Heart right ventricle (tissue), 16 donors: ENCODE measurements around the gene COX15. TPM values are rescaled to one million over a fixed set of nuclear protein-coding genes. Genes with fewer than 3 reads are reported as not detected.
A peak's percentile ranks its signal among the peaks of the same experiment; 100 is the strongest.
"Not testable (repeated sequence)": the region's sequence is repeated elsewhere in the genome, so short reads cannot be mapped to it uniquely, and the experiment has no call there.

Source experiments
- ATAC-seq, 8 donors: fragments of 200-7000 bp; cut with Tn5 transposase; one replicate each; pipeline ENCODE4 v1.9.1; 2020; ENCODE audit warnings: mild to moderate bottlenecking in 8 of 8, moderate library complexity in 8 of 8, moderate number of reproducible peaks in 1 of 8
- DNase-seq, 2 donors: peaks; one replicate each; pipeline ENCODE4 v3.0.0-alpha.2; 2020
- H3K27ac ChIP-seq, 10 donors: fragments of 200-600 bp; sonication (generic) in 2 of 10; one replicate each; pipeline versions ENCODE4 v1.5.0 to v1.8.0; 2020 to 2022; ENCODE audit warnings: mild to moderate bottlenecking in 3 of 10
- H3K27me3 ChIP-seq, 7 donors: fragments of 200-600 bp; one replicate each; pipeline ENCODE4 v1.8.0; 2021 to 2022; ENCODE audit warnings: mild to moderate bottlenecking in 2 of 7
- H3K36me3 ChIP-seq, 9 donors: fragments of 200-600 bp; sonication (generic) in 1 of 9; one replicate each; pipeline versions ENCODE4 v1.5.0 to v1.8.0; 2020 to 2022; ENCODE audit warnings: mild to moderate bottlenecking in 2 of 9
- H3K4me1 ChIP-seq, 9 donors: fragments of 200-600 bp; sonication (generic) in 1 of 9; one replicate each; pipeline versions ENCODE4 v1.5.0 to v1.8.0; 2020 to 2022; ENCODE audit warnings: mild to moderate bottlenecking in 4 of 9
- H3K4me3 ChIP-seq, 10 donors: fragments of 200-600 bp; sonication (generic) in 2 of 10; one replicate each; pipeline versions ENCODE4 v1.5.0 to v1.8.0; 2020 to 2022; ENCODE audit warnings: mild to moderate bottlenecking in 7 of 10, moderate library complexity in 2 of 10
- H3K9me3 ChIP-seq, 11 donors: fragments of 200-600 bp in 10 of 11; sonication (generic) in 2 of 11; one replicate each; pipeline versions ENCODE4 v1.5.0 to v1.8.0; 2013 to 2022; ENCODE audit warnings: mild to moderate bottlenecking in 2 of 11, control low read depth in 1 of 11, moderate library complexity in 1 of 11
- WGBS, 2 donors: extraction: QIAGEN DNeasy Blood & Tissue Kit; methylation state at CpG; one replicate each; pipeline ENCODE4 v1.1.7; 2013; ENCODE audit warnings: inconsistent platforms in 1 of 2; 5-methylcytosine and 5-hydroxymethylcytosine counted together
- intact Hi-C, 10 donors: fragments of 100-400 bp; cut with DNase I; formaldehyde crosslinking; loops; one replicate each; pipeline versions ENCODE4 v1.11.1 to v1.14.2; 2022
- polyA plus RNA-seq, 2 donors: library from polyadenylated mRNA; stranded (reverse); fragments of 200-250 nt; gene quantifications; one replicate each; pipeline ENCODE4 v1.2.3, GENCODE V29; 2013
- total RNA-seq, 10 donors: library from RNA; stranded (reverse); fragmentation: NEBNext Ultra II Directional in 3 of 10; extraction: Animal tissue kit (Norgen Biotek cat#: 25700) in 3 of 10; gene quantifications; one replicate each; pipeline versions ENCODE4 v1.2.1 to v1.2.4, GENCODE V29; 2021 to 2023
- TF ChIP-seq, protein P1 (sequence below), 9 donors: fragments of 200-600 bp; sonication (generic) in 2 of 9; IDR thresholded peaks; one replicate each; pipeline versions ENCODE4 v1.5.0 to v1.8.0; 2021 to 2022; ENCODE audit warnings: antibody characterized with exemption in 9 of 9, mild to moderate bottlenecking in 5 of 9, moderate library complexity in 1 of 9
- donor health status: Arrhythmogenic right ventricular cardiomyopathy.
- donor health status: ischemic (EF 13 %, LVEDD 7.1; RV severe dilation, severe dysfunction).
- donor health status: healthy with polysubstance abuse.
- donor health status: DM: no; HTN: yes; CAD: no.
- donor health status: DM: no; HTN: no; CAD: no.
- donor health status: ischemic (EF 25% LVEDD 6.9; RV normal size, moderate dysfunction).
- donor health status: ischemic (EF 25% LVEDD 5.7; RV mildly dilated, moderate dysfunction).
- donor health status: healthy.
- donor health status: DM: yes; HTN: yes; CAD: no.
- donor health status: Ischemic cardiomyopathy.
- donor health status: ischemic (EF 35%, LVEDD 5.7; RV mildly dilated, moderate dysfunction).
- donor health status: nonischemic (EF 11% LVEDD 7.7; RV severe dilation, severe dysfunction).
- donor health status: DM: yes; HTN: yes; CAD: no.
- donor health status: PGD.
- donor health status: ischemic (EF 29% LVEDD 5.4; RV normal size, mild dysfunction).
- donor health status: nonischemic (EF 23%, LVEDD 6.1; RV moderate dilation, normal function).

Gene COX15
- total and polyA plus RNA-seq, 12 donors = 12.5 to 47.2 (median 38.1) TPM

DNA sequence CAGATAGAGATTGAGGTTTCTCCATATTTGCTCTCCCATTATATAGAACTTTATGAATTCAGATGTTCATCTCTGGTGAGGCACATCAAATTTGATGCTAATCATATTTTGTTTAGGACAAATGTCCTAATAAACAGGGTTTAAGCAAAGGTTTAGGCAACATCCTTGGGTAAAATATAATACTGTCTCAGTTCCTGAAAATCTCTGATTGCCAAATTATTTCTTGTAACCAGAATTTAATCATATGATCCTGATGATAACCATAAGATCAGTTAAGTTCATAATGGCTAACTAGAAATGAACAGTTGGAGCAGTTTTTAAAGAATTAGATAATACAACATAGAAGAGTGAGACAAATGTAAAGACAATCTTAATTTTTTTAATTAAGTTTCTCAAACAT, 18.7 kb upstream of the COX15 start:
- Histone ChIP-seq H3K9me3 (no peaks in the 10 kb centered on the region), H3K27me3 (no peaks in the 10 kb centered on the region), H3K36me3 (peaks cover 0 to 100% (median 59%) of the 10 kb centered on the region in 9 donors), H3K27ac (no peak overlapping the region), H3K4me3 (no peak overlapping the region), H3K4me1 (peaks cover 0 to 13% (median 0%) of the 10 kb centered on the region in 9 donors)
- no peak for ATAC-seq
- no peak for DNase-seq
- TF ChIP-seq, protein P1, sequence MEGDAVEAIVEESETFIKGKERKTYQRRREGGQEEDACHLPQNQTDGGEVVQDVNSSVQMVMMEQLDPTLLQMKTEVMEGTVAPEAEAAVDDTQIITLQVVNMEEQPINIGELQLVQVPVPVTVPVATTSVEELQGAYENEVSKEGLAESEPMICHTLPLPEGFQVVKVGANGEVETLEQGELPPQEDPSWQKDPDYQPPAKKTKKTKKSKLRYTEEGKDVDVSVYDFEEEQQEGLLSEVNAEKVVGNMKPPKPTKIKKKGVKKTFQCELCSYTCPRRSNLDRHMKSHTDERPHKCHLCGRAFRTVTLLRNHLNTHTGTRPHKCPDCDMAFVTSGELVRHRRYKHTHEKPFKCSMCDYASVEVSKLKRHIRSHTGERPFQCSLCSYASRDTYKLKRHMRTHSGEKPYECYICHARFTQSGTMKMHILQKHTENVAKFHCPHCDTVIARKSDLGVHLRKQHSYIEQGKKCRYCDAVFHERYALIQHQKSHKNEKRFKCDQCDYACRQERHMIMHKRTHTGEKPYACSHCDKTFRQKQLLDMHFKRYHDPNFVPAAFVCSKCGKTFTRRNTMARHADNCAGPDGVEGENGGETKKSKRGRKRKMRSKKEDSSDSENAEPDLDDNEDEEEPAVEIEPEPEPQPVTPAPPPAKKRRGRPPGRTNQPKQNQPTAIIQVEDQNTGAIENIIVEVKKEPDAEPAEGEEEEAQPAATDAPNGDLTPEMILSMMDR (IDR thresholded peaks at IDR 0.05) = no peak
- intact Hi-C loops = no loop called here

DNA sequence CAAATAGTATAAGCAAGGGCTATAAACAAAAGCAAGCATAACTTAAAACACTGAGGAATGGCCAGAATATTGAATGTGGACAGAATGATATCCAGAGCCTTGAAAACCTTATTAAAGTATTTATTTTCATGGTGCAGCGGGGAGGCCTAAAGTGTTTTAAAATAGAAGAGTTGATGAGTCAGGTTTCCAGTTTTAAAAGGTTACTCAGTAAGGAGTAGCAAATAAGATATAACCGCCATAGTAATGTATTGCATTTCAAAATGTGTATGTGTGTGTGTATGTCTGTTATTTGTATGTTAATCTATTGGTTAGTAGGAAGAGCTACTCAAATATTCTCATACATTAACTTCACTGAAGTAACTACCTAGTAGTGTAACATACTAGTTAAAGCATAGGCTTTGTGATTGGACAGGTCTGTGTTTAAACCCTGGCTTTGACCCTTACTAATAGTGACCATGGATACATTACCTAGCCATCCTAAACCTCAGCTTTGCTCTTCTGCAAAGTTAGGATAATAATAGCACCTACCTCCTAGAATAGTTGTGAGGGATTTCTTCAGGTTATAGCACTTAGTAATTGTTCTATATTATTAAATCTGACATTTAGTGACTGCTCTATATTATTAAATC, 17.0 kb upstream of the COX15 start:
- no peak overlapping the region for H3K4me3 ChIP-seq
- intact Hi-C loops = no loop called here
- peaks cover 0 to 18% (median 0%) of the 10 kb centered on the region in 9 donors for H3K4me1 ChIP-seq
- H3K9me3 ChIP-seq = no peaks in the 10 kb centered on the region
- TF ChIP-seq, protein P1 (IDR thresholded peaks at IDR 0.05) = no peak
- peak overlapping the region in 6 of 10 donors; percentile 10 to 73 (median 66) for H3K27ac ChIP-seq
- no peaks in the 10 kb centered on the region for H3K27me3 ChIP-seq
- WGBS, 2 donors = 64 to 77% methylated on average over 2 of the region's 2 CpGs
- peaks cover 0 to 100% (median 48%) of the 10 kb centered on the region in 9 donors for H3K36me3 ChIP-seq
- no peak for DNase-seq
- peak in 6 of 8 donors; percentile 35 to 84 (median 70) for ATAC-seq

DNA sequence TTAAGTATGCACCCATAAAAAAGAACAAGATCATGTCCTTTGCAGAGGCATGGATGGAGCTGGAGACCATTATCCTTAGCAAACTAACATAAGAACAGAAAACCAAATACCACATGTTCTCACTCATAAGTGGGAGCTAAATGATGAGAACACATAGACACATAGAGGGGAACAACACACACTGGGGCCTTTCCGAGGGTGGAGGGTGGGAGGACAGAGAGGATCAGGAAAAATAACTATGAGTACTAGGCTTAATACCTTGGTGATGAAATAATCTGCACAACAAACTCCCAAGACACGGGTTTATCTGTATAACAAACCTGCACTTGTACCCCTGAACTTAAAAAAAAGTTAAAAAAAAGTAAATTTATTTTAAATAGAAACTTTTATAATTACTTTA, 14.2 kb upstream of the COX15 start:
- H3K27me3 ChIP-seq, ATAC-seq, H3K9me3 ChIP-seq, intact Hi-C loops, DNase-seq, H3K27ac ChIP-seq, H3K4me3 ChIP-seq: not testable (repeated sequence)
- Histone ChIP-seq H3K4me1 (peaks cover 0 to 43% (median 3%) of the 10 kb centered on the region in 9 donors), H3K36me3 (peaks cover 0 to 100% (median 45%) of the 10 kb centered on the region in 9 donors)
- 86 to 95% methylated on average over 2 of the region's 2 CpGs for WGBS, 2 donors

DNA sequence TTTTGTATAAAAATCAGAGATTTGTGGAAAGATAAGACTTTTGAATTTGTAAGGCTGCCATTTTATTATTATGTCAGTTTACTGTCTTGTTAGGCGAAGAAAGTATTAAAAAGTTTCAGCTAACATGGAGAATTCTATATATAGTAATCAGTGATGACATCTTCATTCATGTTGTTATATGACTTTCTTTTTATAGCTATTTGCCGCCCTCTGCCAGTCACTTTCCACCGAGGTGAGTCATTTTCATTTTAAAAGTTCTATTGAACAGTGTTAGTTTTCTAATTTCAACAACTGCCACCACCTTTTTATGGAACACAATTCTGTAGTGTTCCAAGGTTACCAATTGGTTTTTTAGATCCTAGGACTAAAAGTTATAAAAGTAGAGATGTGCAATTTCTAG, 11.9 kb upstream of the COX15 start:
- ATAC-seq (peak in 3 of 8 donors; percentile 40 to 61 (median 43)), DNase-seq (no peak)
- H3K4me1 ChIP-seq = peaks cover 0 to 39% (median 3%) of the 10 kb centered on the region in 9 donors
- intact Hi-C loops = no loop called here
- TF ChIP-seq, protein P1 (IDR thresholded peaks at IDR 0.05) = no peak
- whole genome bisulfite sequencing, 2 donors = 50 to 65% methylated on average over 3 of the region's 3 CpGs
- H3K27me3 ChIP-seq = no peaks in the 10 kb centered on the region
- peaks cover 0 to 27% (median 12%) of the 10 kb centered on the region in 11 donors for H3K9me3 ChIP-seq
- peak overlapping the region in 4 of 10 donors; percentile 19 to 59 (median 49) for H3K27ac ChIP-seq
- H3K4me3 ChIP-seq = no peak overlapping the region
- peaks cover 0 to 100% (median 56%) of the 10 kb centered on the region in 9 donors for H3K36me3 ChIP-seq

DNA sequence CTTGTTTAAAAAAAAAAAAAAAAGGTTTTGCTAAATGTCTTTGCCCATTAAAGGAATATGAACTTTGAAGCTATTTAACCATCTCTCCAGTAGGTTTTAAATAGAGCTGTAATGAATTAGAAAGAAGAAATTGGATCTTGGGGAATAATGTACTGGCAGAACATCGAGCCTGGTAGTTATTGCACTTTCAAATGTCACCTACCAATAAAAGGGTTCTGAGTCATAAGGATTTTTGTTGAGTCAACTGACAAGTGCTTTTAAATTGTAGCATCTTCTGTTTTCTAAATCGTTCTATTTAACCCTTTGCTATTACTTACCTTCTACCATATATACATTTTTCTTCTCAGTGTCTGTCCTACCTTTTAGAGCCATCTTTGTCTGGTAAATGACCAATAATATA, 10.8 kb upstream of the COX15 start:
- peaks cover 0 to 27% (median 12%) of the 10 kb centered on the region in 11 donors for H3K9me3 ChIP-seq
- H3K27me3 ChIP-seq = no peaks in the 10 kb centered on the region
- H3K4me1 ChIP-seq = peaks cover 0 to 30% (median 0%) of the 10 kb centered on the region in 9 donors
- TF ChIP-seq, protein P1 (IDR thresholded peaks at IDR 0.05) = no peak
- peak in 3 of 8 donors; percentile 25 to 52 (median 37) for ATAC-seq
- peaks cover 0 to 100% (median 53%) of the 10 kb centered on the region in 9 donors for H3K36me3 ChIP-seq
- H3K27ac ChIP-seq = peak overlapping the region in 5 of 10 donors; percentile 7 to 50 (median 23)
- WGBS, 2 donors = 75 to 77% methylated on average over 2 of the region's 2 CpGs
- H3K4me3 ChIP-seq = no peak overlapping the region
- intact Hi-C loops = no loop called here
- no peak for DNase-seq
